Measurements from ENCODE around the gene CRACR2A. TPM values are rescaled to one million over a fixed set of nuclear protein-coding genes. Genes with fewer than 3 reads are reported as not detected.

The CRACR2A gene
- total RNA-seq, 2 donors from 2014 or later = 6.0 to 10.9 TPM

- H3K27me3 ChIP-seq = no peaks in the 10 kb centered on the region
- no peaks in the 10 kb centered on the region for H3K36me3 ChIP-seq
- no peak for TF ChIP-seq CTCF (IDR thresholded peaks at IDR 0.05)
- H3K4me3 ChIP-seq = no peak overlapping the region
- H3K27ac ChIP-seq = no peak overlapping the region
- peaks cover 2 to 35% of the 10 kb centered on the region in 2 donors for H3K4me1 ChIP-seq
- no peaks in the 10 kb centered on the region for H3K9me3 ChIP-seq
- no peak for DNase-seq (ENCODE audit: low spot score)
Measured at GRCh38 chr12:3757261-3757660, 4.4 kb upstream of the CRACR2A start.

- no peaks in the 10 kb centered on the region for H3K9me3 ChIP-seq
Measured at GRCh38 chr12:3755898-3756297, 3.0 kb upstream of the CRACR2A start.

GRCh38 chr12:3753544-3754284 lies 805 bp upstream of the CRACR2A start:
- peaks cover 2 to 43% of the 10 kb centered on the region in 2 donors for H3K4me1 ChIP-seq
- H3K9me3 ChIP-seq = no peaks in the 10 kb centered on the region
- DNase-seq (ENCODE audit: low spot score) = no peak
- H3K27me3 ChIP-seq = no peaks in the 10 kb centered on the region
- H3K4me3 ChIP-seq = peak overlapping the region in 1 of 2 donors; percentile 63
- H3K36me3 ChIP-seq = no peaks in the 10 kb centered on the region
- no peak for TF ChIP-seq CTCF (IDR thresholded peaks at IDR 0.05)
- peak overlapping the region; percentile 77 to 79 for H3K27ac ChIP-seq

More at GRCh38 chr12:3755898-3756297, 3.0 kb upstream of the CRACR2A start:
- TF ChIP-seq CTCF (IDR thresholded peaks at IDR 0.05) = no peak
- H3K27me3 ChIP-seq = no peaks in the 10 kb centered on the region
- H3K4me3 ChIP-seq = no peak overlapping the region
- no peak overlapping the region for H3K27ac ChIP-seq
- no peaks in the 10 kb centered on the region for H3K36me3 ChIP-seq
- no peak for DNase-seq (ENCODE audit: low spot score)
- H3K4me1 ChIP-seq = peaks cover 2 to 43% of the 10 kb centered on the region in 2 donors

- Histone ChIP-seq H3K36me3 (no peaks in the 10 kb centered on the region), H3K4me1 (peaks cover 2 to 39% of the 10 kb centered on the region in 2 donors), H3K27ac (peak overlapping the region; percentile 77 to 79), H3K27me3 (no peaks in the 10 kb centered on the region), H3K9me3 (no peaks in the 10 kb centered on the region), H3K4me3 (peak overlapping the region; percentile 44 to 63)
- no peak for DNase-seq (ENCODE audit: low spot score)
- no peak for TF ChIP-seq CTCF (IDR thresholded peaks at IDR 0.05)
Measured at GRCh38 chr12:3752096-3752709, 706 bp downstream of the CRACR2A start.

- peak overlapping the region; percentile 77 to 79 for H3K27ac ChIP-seq
Measured at GRCh38 chr12:3751151-3752095, 1.5 kb downstream of the CRACR2A start.

More at GRCh38 chr12:3751151-3752095, 1.5 kb downstream of the CRACR2A start:
- Histone ChIP-seq H3K36me3 (no peaks in the 10 kb centered on the region), H3K27me3 (no peaks in the 10 kb centered on the region), H3K9me3 (no peaks in the 10 kb centered on the region), H3K4me1 (peaks cover 0 to 33% of the 10 kb centered on the region in 2 donors), H3K4me3 (peak overlapping the region in 1 of 2 donors; percentile 63)
- DNase-seq (ENCODE audit: low spot score) = no peak
- TF ChIP-seq CTCF (IDR thresholded peaks at IDR 0.05) = no peak

Data from right atrium auricular region (tissue), 2 donors.